HG03354 (cell line): ENCODE measurements around the gene CCNL2.
A peak's percentile ranks its signal among the peaks of the same experiment; 100 is the strongest.
"Not testable (repeated sequence)": the region's sequence is repeated elsewhere in the genome, so short reads cannot be mapped to it uniquely, and the experiment has no call there.

ENCODE experiments used
- ATAC-seq: cut with Tn5 transposase; IDR thresholded peaks from one replicate; pipeline ENCODE4 v1.9.1; 2021; ENCODE audit warnings: mild to moderate bottlenecking; ENCODE audit not compliant: unreplicated experiment, poor library complexity, severe bottlenecking

CCNL2 gene

GRCh38 chr1:1399187-1399871 is at the start of gene CCNL2:
CCNL2 (minus strand) TSS chr1:1399335; CDS start chr1:1399306, 29 bp downstream.
- ATAC-seq = peak; percentile 93

- ATAC-seq = not testable (repeated sequence)
These were observed 47.5 kb upstream of the CCNL2 start for GRCh38 chr1:1446631-1447030.

DNA sequence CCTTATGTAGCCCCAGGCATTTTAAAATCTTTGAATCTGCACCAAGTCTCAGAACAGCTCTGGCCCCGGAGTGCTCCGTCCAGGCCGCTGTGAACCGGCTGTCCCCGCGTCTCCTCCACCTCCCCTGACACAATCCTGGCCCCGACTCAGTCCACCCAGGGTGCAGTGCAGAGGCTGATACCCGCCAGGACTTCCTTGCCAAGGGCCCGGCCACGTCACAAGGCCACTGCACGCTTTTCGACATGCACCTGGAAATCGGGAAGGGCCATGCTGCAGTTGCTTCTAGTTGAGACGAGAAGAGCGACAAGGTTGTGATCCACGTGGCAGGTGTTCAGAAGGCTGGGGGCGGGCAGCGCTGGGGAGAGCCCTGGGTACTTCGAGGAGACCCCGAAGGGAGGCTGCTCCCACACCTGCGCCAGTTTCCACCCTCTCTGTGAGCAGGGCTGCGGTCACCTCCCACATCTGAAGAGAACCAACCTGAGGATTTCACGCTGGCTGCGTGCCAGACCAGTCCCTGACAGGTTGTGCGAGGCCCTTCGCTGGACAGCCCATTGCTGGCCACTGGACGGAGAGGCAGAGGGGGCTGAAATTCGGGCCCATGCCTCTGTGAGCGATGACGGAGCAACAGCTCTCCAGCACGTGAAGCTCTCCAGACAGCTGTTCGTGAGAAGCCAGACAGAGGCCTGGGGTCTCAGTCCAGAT is 43.1 kb upstream of the CCNL2 start:
- ATAC-seq = no peak

DNA sequence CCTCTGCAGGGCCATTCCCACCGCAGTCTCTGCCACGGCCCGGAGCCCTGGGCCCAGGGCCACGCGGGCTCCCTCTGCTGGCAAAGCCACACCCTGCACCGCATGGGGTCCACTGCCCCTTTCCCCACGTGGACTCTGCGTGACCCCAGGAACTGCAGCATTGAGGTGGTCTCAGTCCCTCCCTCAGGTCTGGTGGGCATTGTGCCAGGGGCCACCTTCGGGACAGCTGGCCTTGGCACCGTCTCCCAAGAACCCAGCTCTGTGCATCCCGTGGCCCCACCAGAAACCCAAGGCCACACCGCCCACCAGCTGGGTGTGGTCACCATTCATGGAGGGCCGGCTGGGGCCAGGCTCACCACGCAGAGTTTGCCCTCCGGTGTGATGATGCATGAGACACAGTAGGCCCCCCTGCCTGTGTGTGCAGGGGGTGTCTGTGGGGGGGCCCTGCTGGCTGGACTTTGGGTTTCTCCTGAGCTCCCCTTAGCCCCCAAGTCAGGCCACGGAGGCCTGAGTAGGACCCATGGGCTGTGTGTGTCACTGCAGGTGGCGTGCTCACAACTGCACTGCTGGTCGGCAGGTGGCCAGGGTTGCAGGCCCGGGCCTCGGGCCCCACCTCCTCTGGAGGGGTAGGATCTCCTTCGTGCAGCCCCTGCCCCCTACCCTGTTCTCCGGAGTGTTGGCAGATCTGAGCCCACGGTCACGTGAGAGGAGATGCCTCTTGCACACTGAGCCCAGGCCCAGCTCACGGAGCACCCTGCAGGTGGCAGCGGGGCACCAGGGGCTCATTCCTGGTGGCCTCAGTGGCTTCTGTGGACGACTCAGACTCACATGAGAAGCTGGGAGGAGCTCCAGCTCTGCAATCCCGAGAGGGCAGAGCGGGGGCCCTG is 42.1 kb upstream of the CCNL2 start:
- ATAC-seq = no peak

- ATAC-seq = no peak
These were observed 41.3 kb upstream of the CCNL2 start for GRCh38 chr1:1440262-1441001.

DNA sequence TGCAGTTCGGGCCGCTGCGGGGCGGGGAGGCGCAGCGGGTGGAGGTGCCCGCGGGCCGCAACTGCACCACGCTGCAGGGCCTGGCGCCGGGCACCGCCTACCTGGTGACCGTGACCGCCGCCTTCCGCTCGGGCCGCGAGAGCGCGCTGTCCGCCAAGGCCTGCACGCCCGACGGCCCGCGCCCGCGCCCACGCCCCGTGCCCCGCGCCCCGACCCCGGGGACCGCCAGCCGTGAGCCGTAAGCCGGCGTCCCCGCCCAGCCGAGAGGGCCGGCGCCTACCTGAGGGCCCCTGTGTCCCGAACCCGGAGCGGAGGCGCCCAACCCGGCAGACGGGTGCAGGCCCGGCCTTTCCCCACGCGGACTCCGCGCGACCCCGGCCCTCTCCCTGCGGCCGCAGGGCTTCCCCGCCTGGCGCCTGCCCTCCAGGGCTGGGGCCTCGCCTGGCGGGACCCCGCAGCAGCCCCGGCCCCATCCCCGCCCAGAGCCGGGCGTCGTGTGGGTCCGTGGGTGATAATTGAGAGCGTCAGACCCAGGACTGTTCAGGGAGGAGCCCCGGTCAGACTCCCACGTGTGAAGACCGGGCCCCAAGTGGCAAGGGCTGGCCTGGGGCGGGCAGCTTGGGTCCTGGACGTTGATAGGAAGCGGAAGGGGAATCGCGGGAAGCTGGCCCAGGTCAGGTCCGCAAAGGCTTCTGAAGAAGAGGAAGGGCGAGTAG is 40.6 kb upstream of the CCNL2 start:
- no peak for ATAC-seq

DNA sequence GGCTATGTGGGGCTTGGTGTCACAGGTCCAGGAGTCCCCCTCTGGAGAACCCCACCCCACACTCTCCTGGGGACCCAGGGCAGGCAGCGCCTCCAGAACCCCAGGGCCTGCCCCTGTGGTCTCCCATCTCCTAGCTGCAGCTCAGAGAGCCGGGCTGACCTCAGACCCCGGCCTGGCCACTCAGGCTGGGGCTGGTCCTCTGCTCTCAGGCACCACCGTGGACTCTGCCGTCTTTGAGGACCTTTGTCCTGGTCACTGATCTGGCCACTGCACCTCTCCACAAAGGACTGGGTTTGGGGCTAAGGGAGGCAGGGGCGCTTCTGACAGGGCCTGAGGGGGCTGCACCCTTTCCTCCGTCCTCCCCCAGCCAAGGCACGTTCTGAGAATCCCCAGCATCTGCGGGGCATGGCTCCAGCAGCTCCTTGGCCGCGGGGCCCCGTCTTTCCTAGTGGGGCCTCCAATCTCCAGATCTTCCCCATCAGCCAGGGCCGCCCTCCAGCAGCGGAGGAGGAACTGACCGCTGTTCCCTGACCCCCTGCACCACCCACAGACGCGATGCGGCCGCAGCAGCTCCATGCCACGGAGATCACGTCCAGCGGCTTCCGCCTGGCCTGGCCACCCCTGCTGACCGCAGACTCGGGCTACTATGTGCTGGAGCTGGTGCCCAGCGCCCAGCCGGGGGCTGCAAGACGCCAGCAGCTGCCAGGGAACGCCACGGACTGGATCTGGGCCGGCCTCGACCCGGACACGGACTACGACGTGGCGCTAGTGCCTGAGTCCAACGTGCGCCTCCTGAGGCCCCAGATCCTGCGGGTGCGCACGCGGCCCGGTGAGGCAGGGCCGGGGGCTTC is 39.6 kb upstream of the CCNL2 start:
- no peak for ATAC-seq

GRCh38 chr1:1437904-1438376 is 38.8 kb upstream of the CCNL2 start:
- ATAC-seq = peak; percentile 61

GRCh38 chr1:1437033-1437903 is 38.1 kb upstream of the CCNL2 start:
- no peak for ATAC-seq

- ATAC-seq = no peak
These were observed 37.5 kb upstream of the CCNL2 start for GRCh38 chr1:1436630-1437032.

DNA sequence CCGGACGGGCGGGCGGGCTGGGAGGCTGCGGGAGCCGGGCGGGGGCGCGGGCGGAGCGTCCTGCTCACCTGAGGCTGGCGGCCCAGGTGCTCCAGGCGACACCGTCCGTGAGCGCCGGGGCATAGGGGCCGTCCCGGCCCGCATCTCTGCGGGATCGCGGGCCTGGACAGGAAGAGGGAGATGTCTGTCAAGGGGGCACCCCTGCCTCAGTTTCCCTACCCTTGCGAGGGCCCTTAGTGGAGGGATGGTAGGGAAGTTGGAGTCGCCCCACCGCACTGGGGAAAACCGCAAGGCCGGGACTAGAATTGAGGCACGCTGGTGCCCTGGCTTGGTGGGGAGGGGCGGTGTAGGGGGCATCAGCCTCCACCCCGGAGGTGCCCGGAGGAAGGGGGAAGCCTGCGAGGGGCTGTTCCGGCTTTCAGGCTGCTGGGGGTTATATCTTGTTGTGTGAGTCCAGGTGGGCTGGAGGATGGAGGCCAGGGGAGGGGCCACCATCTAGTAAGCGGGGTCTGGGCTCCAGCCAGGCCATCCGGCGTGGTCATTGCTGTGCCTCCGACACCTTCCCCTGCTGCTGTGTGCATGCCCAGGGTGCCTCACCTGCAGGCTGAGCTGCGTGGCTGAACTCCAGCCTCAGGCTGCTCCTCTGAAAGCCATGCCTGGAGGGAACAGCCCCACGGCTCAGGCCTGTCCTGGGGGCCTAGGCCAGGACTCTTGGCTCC is 36.9 kb upstream of the CCNL2 start:
- no peak for ATAC-seq

DNA sequence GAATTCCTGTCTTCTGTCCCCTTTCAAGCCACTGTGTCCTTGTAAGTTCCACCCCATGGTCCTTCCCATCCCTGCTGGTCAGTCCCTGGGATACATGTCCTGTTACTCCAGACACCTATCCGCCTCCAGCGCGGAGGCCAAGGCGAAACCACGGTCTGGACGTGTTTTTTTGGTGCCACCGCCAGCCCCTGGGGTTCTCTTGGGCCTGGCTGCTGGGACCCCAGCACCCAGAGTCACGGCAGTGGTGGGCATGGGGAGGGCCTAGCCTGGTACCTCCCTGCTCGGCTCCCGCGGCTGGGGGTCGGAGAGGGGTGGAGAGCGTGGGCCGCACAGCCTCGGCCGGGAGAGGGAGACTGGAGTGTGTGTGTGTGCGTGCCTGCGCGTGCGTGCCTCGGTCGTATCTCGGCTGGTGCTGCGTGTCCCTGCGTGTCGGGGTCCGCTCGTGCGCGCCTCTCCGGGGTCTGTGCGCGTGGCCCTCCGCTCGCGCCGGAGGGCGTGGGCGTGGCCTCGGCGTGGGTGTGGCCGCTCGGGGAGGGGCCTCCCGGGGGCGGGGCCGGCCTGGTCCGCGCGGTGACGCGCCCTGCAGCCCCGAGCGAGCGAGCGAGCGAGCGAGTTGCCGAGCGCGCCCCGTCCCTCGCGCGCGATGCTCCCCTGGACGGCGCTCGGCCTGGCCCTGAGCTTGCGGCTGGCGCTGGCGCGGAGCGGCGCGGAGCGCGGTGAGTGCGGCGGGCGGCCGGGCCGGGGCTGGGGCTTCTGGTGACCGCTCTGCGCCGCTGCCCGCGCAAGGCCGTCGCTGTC is 36.2 kb upstream of the CCNL2 start, which contains the start of gene VWA1:
VWA1 (plus strand) TSS at position 585 of the 798 bp plus-strand sequence; CDS start at position 644, 59 bp downstream.
- ATAC-seq = no peak

- no peak for ATAC-seq
These were observed 35.6 kb upstream of the CCNL2 start for GRCh38 chr1:1434824-1435105.

GRCh38 chr1:1434131-1434823 is 35.1 kb upstream of the CCNL2 start:
- no peak for ATAC-seq

DNA sequence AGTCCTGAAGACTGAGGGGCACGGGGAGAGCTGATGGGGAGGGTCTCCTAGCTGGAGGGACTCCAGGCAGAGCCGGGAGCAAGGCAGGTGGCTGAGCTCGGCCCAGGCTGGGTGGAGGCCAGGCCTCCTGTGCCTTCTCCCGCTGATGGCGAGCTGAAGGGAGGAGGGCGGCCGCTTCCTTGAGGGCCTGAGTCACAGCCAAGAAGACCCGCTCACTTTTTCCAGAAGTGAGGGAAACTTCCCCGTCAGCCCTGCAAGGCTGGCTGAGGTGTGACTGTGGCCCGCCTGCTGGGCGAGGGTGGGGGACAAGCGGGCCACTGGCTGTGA is 34.6 kb upstream of the CCNL2 start:
- ATAC-seq = no peak
